Upper lobe of right lung (tissue), 1 donor: ENCODE measurements around the gene GFRA1. TPM values are rescaled to one million over a fixed set of nuclear protein-coding genes. Genes with fewer than 3 reads are reported as not detected.

ENCODE experiments used
- ATAC-seq: fragments of 200-7000 bp; cut with Tn5 transposase; one replicate; pipeline ENCODE4 v1.9.1; 2020; ENCODE audit warnings: mild to moderate bottlenecking, moderate library complexity
- DNase-seq: peaks from one replicate; pipeline ENCODE4 v3.0.0-alpha.2; 2020
- H3K27ac ChIP-seq: fragments of 200-600 bp; one replicate; pipeline ENCODE4 v1.8.0; 2022
- H3K27me3 ChIP-seq: fragments of 200-600 bp; one replicate; pipeline ENCODE4 v1.8.0; 2022; ENCODE audit warnings: mild to moderate bottlenecking
- H3K36me3 ChIP-seq: fragments of 200-600 bp; one replicate; pipeline ENCODE4 v1.8.0; 2022
- H3K4me1 ChIP-seq: fragments of 200-600 bp; one replicate; pipeline ENCODE4 v1.8.0; 2022
- H3K4me3 ChIP-seq: fragments of 200-600 bp; one replicate; pipeline ENCODE4 v1.8.0; 2022; ENCODE audit warnings: mild to moderate bottlenecking
- H3K9me3 ChIP-seq: fragments of 200-600 bp; one replicate; pipeline ENCODE4 v1.8.0; 2022
- intact Hi-C: fragments of 100-400 bp; cut with DNase I; formaldehyde crosslinking; loops from one replicate; pipeline ENCODE4 v1.11.0; 2022
- total RNA-seq: library from RNA; stranded (reverse); fragmentation: NEBNext Ultra II Directional; extraction: Animal tissue kit (Norgen Biotek cat#: 25700); gene quantifications from one replicate; pipeline ENCODE4 v1.2.1, GENCODE V29; 2021
- TF ChIP-seq, protein P1 (sequence below): fragments of 200-600 bp; IDR thresholded peaks from one replicate; pipeline ENCODE4 v1.8.0; 2022; ENCODE audit warnings: antibody characterized with exemption
- donor health status: DM: no; HTN: yes; CAD: no; lungs with severe emphysema.

Gene GFRA1
- total RNA-seq, 1 donor from 2014 or later = 3.4 TPM

DNA sequence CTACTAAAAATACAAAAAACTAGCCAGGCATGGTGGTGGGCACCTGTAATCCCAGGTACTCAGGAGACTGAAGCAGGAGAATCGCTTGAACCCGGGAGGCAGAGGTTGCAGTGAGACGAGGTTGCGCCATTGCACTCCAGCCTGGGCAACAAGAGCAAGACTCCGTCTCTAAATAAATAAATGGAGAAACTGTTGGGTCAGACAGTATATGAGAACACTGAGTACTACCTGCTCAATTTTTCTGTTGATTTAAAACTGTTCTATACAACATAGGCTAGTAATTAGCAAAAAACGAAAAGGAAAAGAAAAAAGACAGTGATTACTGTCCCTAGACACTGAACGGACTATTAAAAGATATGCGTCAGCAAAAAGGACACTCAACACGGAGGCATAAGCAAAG, 26.7 kb downstream of the GFRA1 start:
- intact Hi-C loops = no loop called here
- Histone ChIP-seq H3K9me3 (no peaks in the 10 kb centered on the region), H3K27ac (no peak overlapping the region), H3K4me3 (no peak overlapping the region), H3K4me1 (no peaks in the 10 kb centered on the region), H3K36me3 (no peaks in the 10 kb centered on the region), H3K27me3 (no peaks in the 10 kb centered on the region)
- DNase-seq = no peak
- TF ChIP-seq, protein P1, sequence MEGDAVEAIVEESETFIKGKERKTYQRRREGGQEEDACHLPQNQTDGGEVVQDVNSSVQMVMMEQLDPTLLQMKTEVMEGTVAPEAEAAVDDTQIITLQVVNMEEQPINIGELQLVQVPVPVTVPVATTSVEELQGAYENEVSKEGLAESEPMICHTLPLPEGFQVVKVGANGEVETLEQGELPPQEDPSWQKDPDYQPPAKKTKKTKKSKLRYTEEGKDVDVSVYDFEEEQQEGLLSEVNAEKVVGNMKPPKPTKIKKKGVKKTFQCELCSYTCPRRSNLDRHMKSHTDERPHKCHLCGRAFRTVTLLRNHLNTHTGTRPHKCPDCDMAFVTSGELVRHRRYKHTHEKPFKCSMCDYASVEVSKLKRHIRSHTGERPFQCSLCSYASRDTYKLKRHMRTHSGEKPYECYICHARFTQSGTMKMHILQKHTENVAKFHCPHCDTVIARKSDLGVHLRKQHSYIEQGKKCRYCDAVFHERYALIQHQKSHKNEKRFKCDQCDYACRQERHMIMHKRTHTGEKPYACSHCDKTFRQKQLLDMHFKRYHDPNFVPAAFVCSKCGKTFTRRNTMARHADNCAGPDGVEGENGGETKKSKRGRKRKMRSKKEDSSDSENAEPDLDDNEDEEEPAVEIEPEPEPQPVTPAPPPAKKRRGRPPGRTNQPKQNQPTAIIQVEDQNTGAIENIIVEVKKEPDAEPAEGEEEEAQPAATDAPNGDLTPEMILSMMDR = no peak
- no peak for ATAC-seq

DNA sequence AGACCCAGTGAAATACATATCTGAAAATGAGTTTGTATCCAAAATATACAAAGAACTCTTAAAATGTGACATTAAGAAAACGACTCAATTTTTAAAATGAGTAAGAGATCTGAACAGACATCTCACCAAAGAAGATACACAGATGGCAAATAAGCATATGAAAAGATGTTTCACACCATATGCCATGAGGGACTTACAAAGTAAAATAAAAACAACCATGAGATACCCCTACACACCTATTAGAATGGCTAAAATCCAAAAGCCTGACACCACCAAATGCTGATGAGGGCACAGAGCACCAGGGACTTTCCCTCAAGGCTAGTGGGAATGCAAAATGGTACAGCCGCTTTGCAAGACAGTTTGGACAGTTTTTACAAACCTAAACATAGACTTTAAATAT, 27.9 kb downstream of the GFRA1 start:
- no peaks in the 10 kb centered on the region for H3K9me3 ChIP-seq
- intact Hi-C loops = no loop called here
- H3K4me3 ChIP-seq = no peak overlapping the region
- no peaks in the 10 kb centered on the region for H3K36me3 ChIP-seq
- TF ChIP-seq, protein P1 = no peak
- ATAC-seq (no peak), DNase-seq (no peak)
- no peaks in the 10 kb centered on the region for H3K4me1 ChIP-seq
- no peak overlapping the region for H3K27ac ChIP-seq
- H3K27me3 ChIP-seq = no peaks in the 10 kb centered on the region

DNA sequence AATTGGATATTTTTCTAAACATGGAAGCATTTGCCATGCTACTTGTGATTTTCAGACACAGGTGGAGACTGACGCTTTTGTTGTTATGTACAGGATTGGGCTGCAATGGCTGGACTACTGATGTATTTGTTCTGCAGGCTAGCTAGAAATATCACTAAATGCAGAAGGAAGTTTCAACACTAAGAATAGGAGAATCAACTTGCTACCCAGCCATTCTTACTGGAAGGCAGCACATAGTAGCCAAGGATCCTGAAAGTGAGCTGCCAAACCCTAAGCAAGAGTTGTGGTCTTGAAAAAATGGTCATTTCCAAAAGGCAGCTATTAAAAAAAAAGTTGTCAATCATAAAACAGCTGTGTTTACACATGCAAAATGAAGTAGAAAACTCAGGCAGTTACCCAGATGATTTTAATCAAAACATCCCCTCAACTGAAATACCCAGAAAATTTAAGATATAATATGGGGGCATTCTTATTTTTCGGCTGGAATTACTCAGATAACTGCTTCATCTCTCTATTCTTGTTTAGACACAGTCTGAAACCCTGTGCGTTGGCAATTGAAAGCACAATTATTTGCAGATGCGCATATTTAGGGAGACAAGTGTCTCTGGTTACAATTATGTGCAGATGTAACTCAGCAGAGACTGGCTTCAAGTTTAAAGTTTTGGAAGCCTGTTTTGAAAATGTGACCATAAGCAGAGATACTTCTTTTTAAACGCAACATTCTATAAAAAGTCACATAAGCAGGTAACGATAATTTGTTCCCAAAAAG, 31.2 kb downstream of the GFRA1 start:
- H3K4me1 ChIP-seq = no peaks in the 10 kb centered on the region
- no peak for DNase-seq
- ATAC-seq = no peak
- no peaks in the 10 kb centered on the region for H3K27me3 ChIP-seq
- H3K27ac ChIP-seq = no peak overlapping the region
- no peaks in the 10 kb centered on the region for H3K9me3 ChIP-seq
- H3K36me3 ChIP-seq = no peaks in the 10 kb centered on the region
- intact Hi-C loops = no loop called here
- TF ChIP-seq, protein P1 = no peak
- no peak overlapping the region for H3K4me3 ChIP-seq

DNA sequence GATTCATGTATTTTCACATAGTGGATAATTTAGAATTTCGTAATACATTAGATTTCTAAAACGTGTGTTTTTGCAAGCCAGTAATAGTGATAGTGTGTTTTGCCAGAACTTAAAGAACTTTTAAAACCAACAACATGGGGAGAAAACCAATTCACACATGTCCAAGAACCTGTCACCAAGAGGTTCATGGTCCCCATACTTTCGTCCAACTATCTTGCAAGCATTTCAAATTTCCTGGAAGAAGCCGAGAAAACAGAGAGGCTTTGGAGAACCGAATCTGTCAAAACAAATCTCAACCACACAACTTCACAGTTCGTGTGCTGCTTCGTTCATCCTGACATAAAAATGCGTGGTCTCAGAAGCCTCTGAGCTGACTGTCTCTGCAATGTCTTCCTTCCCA, 31.9 kb downstream of the GFRA1 start:
- no peaks in the 10 kb centered on the region for H3K4me1 ChIP-seq
- no peak overlapping the region for H3K27ac ChIP-seq
- no peaks in the 10 kb centered on the region for H3K36me3 ChIP-seq
- H3K9me3 ChIP-seq = no peaks in the 10 kb centered on the region
- intact Hi-C loops = no loop called here
- no peak overlapping the region for H3K4me3 ChIP-seq
- TF ChIP-seq, protein P1 = no peak
- H3K27me3 ChIP-seq = no peaks in the 10 kb centered on the region
- ATAC-seq (no peak), DNase-seq (no peak)

DNA sequence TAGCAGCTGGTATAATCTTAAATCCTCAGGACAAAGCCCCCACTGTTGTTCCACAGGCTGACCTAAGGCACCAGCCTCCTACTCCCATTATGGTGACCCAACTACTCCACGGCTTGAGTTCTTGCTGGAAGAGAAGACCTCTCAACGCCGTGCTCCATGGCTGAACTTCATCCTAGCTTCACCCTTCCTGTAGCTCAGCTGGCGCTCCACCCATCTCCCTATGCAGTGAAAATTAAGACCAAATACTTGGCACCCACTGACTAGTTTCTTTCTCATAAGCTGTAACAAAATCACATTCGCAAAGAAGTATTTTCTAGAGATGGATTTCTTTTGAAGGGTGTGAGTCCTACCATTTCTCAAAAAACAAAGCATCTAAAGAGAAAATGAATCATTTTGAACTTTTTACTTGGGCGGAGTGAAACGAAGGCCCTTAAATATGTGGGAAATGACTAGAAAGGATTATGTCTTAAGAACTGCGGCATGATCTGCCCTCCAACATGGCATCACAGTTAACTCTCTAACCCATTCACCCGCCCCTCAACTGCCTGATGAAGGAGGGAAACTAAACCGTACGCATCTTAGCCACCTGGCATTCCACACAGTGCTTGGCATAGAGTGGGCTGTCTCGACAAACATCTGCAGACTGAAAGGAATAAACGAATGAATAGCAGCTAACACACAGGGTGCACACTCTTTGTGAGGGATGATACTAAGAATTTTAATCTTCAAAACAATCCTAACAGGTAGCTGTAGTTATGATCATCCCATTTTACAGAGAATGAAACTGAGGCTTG, 32.7 kb downstream of the GFRA1 start:
- Histone ChIP-seq H3K27me3 (no peaks in the 10 kb centered on the region), H3K4me1 (no peaks in the 10 kb centered on the region), H3K9me3 (no peaks in the 10 kb centered on the region), H3K4me3 (no peak overlapping the region), H3K27ac (no peak overlapping the region), H3K36me3 (no peaks in the 10 kb centered on the region)
- no peak for DNase-seq
- intact Hi-C loops = no loop called here
- TF ChIP-seq, protein P1 = no peak
- ATAC-seq = no peak
